GM19025 (cell line): ENCODE results near the gene ZNF486.
"Not testable (repeated sequence)": the region's sequence is repeated elsewhere in the genome, so short reads cannot be mapped to it uniquely, and the experiment has no call there.

Experiments
- ATAC-seq: cut with Tn5 transposase; IDR thresholded peaks from one replicate; pipeline ENCODE4 v1.9.1; 2021; ENCODE audit warnings: mild to moderate bottlenecking, low read depth, moderate library complexity; ENCODE audit not compliant: unreplicated experiment

Gene ZNF486

DNA sequence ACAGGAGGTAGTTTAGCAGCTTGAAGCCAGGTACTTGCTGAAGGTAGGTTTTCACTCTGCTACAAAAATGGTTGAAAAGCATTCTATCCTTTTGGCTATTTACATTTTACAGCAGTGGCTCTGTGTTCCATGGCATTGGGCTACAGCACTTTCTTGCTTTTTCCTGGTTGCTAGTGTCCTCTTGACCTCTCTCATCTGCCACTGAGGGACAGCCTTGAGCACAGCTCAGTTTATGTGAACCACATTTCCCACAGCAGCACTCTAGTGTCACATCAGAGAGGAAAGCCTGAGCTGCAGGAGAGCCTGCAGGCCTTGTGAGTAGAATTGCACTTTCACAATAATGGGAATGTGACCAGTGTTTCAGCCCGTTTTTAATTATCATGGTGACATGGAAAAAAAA lies 54.6 kb downstream of the ZNF486 start:
- ATAC-seq, result not testable (repeated sequence)

DNA sequence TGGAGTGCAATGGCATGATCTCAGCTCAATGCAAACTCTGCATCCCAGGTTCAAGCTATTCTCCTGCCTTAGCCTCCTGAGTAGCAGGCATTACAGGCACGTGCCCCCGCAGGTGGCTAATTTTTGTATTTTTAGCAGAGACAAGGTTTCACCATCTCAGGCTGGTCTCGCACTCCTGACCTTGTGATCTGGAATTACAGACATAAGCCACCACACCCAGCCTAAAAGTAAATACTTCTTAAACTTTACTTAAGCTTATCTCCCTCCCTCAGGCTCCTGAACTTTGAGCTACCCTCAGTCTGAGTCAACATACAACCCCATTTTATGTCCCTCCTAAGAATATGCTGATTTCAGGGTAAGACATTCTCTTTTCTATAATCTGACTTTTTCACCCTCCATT lies 66.1 kb downstream of the ZNF486 start:
- ATAC-seq, result no peak

GRCh38 chr19:20235156-20235555 lies 68.1 kb downstream of the ZNF486 start:
- no peak for ATAC-seq

- ATAC-seq, result peak; percentile 64
Measured at GRCh38 chr19:20237773-20238623, 71.0 kb downstream of the ZNF486 start.

DNA sequence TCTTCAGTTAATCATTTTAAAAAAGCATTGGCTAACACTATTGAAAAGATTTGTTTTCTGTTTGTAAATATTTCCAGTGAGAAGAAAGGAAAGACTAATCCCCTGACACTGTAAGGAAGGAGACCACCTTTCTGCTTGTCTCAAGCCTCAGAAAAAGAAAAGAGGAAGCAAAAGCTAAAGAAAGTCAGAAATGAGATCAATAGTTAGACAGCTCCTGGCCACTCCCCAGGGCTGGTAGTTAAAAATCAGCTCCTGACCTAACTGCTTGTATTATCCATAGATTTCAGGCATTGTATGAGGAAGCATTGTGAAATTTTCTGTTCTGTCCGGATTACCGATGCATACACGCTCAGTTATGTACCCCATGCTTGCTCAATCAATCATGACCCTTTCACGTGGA lies 76.6 kb downstream of the ZNF486 start:
- ATAC-seq, result no peak

GRCh38 chr19:20244356-20244755 lies 77.3 kb downstream of the ZNF486 start:
- ATAC-seq, result no peak

DNA sequence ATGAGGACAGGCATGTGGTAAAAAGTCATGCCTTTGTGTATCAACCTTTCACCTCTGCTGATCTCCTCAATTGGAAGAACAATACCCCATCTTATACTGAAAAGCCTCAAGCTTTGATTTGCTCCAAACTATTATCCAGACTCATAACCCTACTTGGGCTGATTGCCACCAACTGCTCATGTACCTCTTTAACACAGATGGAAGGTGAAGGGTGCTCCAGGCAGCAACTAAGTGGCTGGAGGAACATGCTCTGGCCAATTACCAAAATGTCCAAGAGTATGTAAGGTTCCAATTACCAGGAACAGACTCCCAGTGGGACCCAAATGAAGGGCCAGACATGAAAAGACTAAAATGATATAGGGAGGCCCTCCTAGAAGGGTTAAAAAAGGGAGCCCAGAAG lies 78.3 kb downstream of the ZNF486 start:
- no peak for ATAC-seq

DNA sequence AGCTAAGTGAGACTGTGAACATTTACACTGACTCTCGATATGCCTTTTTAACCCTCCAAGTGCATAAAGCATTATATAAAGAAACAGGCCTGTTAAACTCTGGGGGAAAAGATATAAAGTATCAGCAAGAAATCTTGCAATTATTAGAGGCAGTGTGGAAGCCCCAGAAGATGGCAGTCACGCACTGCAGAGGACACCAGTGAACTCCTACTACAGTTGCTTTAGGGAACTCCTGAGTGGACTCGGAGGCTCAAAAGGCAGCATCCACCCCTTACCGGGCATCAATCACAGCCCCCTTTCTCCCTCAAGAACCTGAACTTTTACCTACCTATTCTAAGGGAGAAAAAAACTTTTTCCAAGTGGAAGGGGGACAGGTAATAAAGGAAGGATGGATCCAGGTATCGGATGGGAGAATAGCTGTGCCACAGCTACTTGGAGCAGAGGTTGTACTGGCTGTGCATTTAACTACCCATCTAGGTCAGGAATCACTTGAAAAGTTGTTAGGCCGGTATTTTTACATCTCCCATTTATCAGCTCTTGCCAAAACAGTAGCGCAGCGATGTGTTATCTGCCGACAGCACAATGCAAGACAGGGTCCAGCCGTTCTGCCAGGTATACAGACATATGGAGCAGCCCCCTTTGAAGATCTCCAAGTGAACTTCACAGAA lies 80.1 kb downstream of the ZNF486 start:
- no peak for ATAC-seq

DNA sequence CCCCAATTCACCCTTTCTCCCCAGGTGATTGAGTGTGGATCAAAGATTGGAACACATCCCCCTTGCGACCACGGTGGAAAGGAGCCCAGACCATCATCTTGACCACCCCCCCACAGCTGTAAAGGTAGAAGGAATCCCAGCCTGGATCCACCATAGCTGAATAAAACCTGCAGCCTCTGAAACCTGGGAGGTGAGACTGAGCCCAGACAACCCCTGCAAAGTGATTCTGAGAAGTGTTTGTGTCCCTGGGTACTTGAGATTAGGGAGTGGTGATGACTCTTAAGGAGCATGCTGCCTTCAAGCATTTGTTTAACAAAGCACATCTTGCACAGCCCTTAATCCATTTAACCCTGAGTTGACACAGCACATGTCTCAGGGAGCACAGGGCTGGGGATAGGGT lies 81.2 kb downstream of the ZNF486 start:
- ATAC-seq, result not testable (repeated sequence)
